Measurements from ENCODE around the gene RBP3. TPM values are rescaled to one million over a fixed set of nuclear protein-coding genes. Genes with fewer than 3 reads are reported as not detected.

Gene RBP3
- total RNA-seq, 1 experiment from 2014 or later = not detected

- WGBS (ENCODE audit: extremely low coverage, insufficient read length, low lambda C conversion rate) = no CpG with 5 or more reads among the region's 8 CpGs
- no peak for DNase-seq
- no peak for TF ChIP-seq CTCF (conservative IDR thresholded peaks at IDR 0.05)
- H3K23ac ChIP-seq (ENCODE audit: insufficient read length, low read depth, low read length) = no peak overlapping the region
- H4K5ac ChIP-seq (ENCODE audit: insufficient read length, low read depth, low read length) = no peak overlapping the region
- H3K56ac ChIP-seq (ENCODE audit: insufficient read length, low read depth, low read length) = no peak overlapping the region
- no peaks in the 10 kb centered on the region for H3K23me2 ChIP-seq (ENCODE audit: insufficient read length, low read depth, low read length, poor library complexity, severe bottlenecking)
- Mint-ChIP-seq H3K9me3 (no peaks in the 10 kb centered on the region; a peak in 3 of 5 replicates), H3K4me1 (no peaks in the 10 kb centered on the region), H3K27ac (no peak overlapping the region), H3K27me3 (ENCODE audit: low read depth) (peaks cover 5% of the 10 kb centered on the region; the same call in 1 of the 2 replicates), H3K4me3 (no peak overlapping the region), H3K36me3 (ENCODE audit: insufficient read depth in 1 of 3, low read depth in 3 of 3) (no peaks in the 10 kb centered on the region; a peak in 1 of 7 replicates)
- H3K79me2 ChIP-seq (ENCODE audit: insufficient read depth, low read length) = no peaks in the 10 kb centered on the region
- H3K4ac ChIP-seq (ENCODE audit: low read depth, low read length) = no peak overlapping the region
- no peak overlapping the region for H3K9ac ChIP-seq (ENCODE audit: extremely low read depth, insufficient read length, low read length)
- no peak overlapping the region for H2AK5ac ChIP-seq (ENCODE audit: insufficient read length, low read length)
- H3K14ac ChIP-seq (ENCODE audit: insufficient read depth, low read length) = no peak overlapping the region
- no peaks in the 10 kb centered on the region for H3K4me1 ChIP-seq (ENCODE audit: insufficient read depth, low read length)
- H3K27ac ChIP-seq (ENCODE audit: insufficient read length, low read depth, low read length) = no peak overlapping the region
- no peaks in the 10 kb centered on the region for H3K27me3 ChIP-seq (ENCODE audit: insufficient read depth, low read length)
- no peak overlapping the region for H3K18ac ChIP-seq (ENCODE audit: insufficient read length, low read depth, low read length)
- no peaks in the 10 kb centered on the region for H4K20me1 ChIP-seq (ENCODE audit: control insufficient read depth, insufficient read depth, insufficient read length)
- H4K91ac ChIP-seq (ENCODE audit: insufficient read length, low read depth, low read length) = no peak overlapping the region
- no peak overlapping the region for H2BK12ac ChIP-seq (ENCODE audit: insufficient read length, low read depth, low read length)
- H3K9me3 ChIP-seq (ENCODE audit: control insufficient read depth, low read depth, low read length) = no peaks in the 10 kb centered on the region
- no peak overlapping the region for H2BK120ac ChIP-seq (ENCODE audit: low read depth, low read length, poor library complexity, severe bottlenecking)
- H3K79me1 ChIP-seq (ENCODE audit: insufficient read depth, low read depth, low read length, poor library complexity, severe bottlenecking) = no peaks in the 10 kb centered on the region
- H2BK15ac ChIP-seq (ENCODE audit: low read depth, low read length) = no peak overlapping the region
- no peak overlapping the region for H2AFZ ChIP-seq (ENCODE audit: low read length)
- H3T11ph ChIP-seq (ENCODE audit: low read length) = no peak overlapping the region
- H2BK5ac ChIP-seq (ENCODE audit: insufficient read length, low read length) = no peak overlapping the region
- no peak overlapping the region for H4K8ac ChIP-seq (replicated peaks; ENCODE audit: insufficient read length, low read depth, low read length)
- no peak overlapping the region for H2BK20ac ChIP-seq (ENCODE audit: low read depth, low read length, poor library complexity, severe bottlenecking)
- H3K4me2 ChIP-seq (ENCODE audit: insufficient read depth, insufficient read length, low read length) = no peak overlapping the region
These were observed 26.5 kb upstream of the RBP3 start for GRCh38 chr10:47321521-47322195.
